Activated CD8-positive, alpha-beta memory T cell treated with anti-CD3 and anti-CD28 coated beads for 24 hours (primary cell): Measurements from ENCODE around the gene ERF.
"Not testable (repeated sequence)": the region's sequence is repeated elsewhere in the genome, so short reads cannot be mapped to it uniquely, and the experiment has no call there.

ENCODE experiments used
- DNase-seq: peaks from one replicate; pipeline ENCODE4 v3.0.0-alpha.2; 2020

ERF gene

GRCh38 chr19:42273407-42274064, 18.6 kb upstream of the ERF start:
- no peak for DNase-seq

DNA sequence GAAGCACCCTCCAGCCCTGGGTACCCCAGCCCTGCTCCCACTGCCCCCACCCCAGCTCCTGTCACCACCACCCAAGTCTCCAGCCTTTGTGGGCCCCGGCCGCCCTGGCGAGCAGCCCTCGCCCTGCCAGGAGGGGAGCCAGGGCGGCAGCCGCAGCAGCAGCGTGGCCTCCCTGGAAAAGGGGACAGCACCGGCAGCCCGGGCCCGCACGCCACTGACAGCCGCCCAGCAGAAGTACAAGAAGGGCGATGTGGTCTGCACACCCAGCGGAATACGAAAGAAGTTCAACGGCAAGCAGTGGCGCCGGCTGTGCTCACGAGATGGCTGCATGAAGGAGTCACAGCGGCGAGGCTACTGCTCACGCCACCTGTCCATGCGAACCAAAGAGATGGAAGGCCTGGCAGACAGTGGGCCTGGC, 18.1 kb upstream of the ERF start:
- DNase-seq, result no peak

DNA sequence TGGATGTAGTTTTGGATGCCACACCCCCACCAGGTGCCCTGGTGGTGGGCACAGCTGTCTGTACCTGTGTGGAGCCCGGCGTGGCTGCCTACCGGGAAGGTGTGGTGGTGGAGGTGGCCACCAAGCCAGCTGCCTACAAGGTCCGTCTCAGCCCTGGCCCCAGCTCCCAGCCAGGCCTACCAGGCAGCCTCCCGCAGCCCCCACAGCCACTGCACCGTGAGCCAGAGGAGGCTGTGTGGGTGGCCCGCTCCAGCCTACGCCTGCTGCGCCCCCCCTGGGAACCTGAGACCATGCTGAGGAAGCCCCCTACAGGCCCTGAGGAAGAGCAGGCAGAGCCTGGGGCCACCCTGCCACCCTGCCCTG, 17.6 kb upstream of the ERF start:
- no peak for DNase-seq

GRCh38 chr19:42271861-42272534, 17.1 kb upstream of the ERF start:
- no peak for DNase-seq

GRCh38 chr19:42271045-42271419, 16.1 kb upstream of the ERF start:
- no peak for DNase-seq

GRCh38 chr19:42270346-42271044, 15.6 kb upstream of the ERF start:
- DNase-seq, result peak; percentile 88

- DNase-seq, result no peak
Measured at GRCh38 chr19:42269478-42270345, 14.8 kb upstream of the ERF start.

DNA sequence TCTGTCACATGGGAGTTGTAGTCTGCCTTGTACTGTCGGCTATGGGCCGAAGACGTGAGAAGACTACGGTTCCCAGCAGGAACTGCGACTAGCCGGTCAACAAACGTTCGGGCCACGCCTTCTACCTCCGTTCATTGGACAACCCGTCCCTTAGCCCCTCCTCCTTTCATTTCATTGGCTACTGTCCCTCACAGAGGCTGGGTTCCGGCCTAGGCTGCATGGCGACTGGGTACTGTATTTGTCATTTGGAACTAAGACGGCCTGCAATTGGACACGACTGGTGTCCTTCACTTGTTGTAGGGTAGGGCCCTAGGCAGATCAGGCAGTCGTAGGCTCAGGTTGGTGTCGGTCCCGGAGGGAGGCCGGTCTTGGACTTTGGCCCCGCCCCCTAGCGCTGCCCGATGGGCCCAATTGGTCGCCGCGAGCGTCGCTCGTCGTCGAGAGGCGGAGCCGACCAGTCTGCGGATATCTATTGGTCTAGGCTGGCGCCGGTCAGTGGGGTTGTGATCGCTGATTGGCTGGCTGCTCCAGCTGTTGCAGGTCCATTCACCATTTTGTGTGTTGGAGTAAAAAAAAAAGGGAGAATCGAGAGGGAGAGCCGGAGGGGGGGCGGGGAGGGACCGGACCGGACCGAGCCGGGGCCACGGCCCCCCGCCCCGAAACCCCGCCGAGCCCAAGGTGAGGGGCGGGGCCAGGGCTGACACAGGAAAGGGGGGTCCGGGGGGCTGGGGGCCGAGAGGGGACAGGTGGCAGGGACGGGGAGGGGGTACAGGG, 14.0 kb upstream of the ERF start, which contains the start of gene CIC:
Gene CIC (plus strand): TSS at position 549 of the 774 bp plus-strand sequence. CDS start 2,532 bp downstream, outside the sequence.
- DNase-seq, result peak; percentile 99

GRCh38 chr19:42268142-42268703, 13.3 kb upstream of the ERF start:
- DNase-seq, result peak; percentile 99

DNA sequence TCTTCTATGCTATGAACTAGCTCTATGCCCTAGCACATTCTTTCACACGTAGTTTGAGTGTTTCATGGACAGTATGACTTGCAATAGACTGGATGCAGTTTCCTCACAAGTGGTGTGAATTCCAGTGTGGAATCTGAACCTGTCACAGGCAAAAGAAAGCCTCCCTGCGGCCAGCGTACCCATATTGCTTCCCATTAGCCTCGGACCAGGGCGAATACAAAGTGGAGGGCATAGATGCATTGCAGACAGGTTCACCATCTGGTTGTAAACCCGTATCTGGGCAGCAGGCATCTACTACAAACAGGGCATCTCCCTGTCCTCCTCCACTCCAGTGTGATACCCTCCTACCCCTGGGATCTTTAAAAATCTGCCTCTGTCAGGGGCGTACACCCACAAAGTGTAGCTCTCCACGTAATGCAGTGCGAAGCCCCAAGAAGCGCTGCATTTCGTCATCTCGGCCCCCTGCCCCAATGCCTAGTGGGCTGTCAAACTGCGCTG, 12.8 kb upstream of the ERF start:
- DNase-seq, result no peak

- DNase-seq, result not testable (repeated sequence)
Measured at GRCh38 chr19:42266928-42267603, 12.1 kb upstream of the ERF start.

DNA sequence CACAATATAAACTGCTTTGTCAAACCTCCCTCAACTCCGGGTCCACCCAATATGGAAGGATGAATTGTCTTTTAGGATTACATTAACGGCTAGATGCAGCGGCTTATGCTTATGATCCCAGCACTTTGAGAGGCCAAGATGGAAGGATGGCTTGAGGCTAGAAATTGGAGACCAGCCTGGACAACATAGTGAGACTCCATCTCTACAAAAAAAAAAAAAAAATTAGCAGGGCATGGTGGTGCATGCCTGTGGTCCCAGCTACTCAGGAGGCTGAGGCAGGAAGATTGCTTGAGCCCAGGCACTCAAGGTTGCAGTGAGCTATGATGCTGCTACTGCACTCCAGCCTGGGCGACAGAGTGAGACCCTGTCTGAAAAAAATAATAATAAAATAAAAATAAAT, 11.2 kb upstream of the ERF start:
- not testable (repeated sequence) for DNase-seq

DNA sequence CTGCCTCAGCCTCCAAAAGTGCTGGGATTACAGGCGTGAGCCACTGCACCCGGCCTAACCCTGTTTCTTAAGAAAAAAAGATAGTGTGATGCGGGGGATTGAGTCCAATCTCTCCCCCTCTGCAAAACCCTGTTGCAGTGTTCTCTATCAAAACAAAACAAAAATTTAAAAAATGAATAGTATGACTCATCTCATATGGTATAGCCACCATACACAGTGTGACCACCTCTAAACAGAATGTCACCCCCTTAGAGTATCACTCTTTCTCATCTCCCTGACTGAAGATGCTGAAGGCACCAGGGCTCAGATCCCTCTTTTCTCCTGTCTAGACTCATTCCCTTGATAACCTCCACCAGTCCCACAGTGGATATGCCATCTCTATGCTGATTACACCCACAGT, 6.8 kb upstream of the ERF start:
- DNase-seq, result no peak

GRCh38 chr19:42257842-42258241, 2.9 kb upstream of the ERF start:
- DNase-seq, result not testable (repeated sequence)

DNA sequence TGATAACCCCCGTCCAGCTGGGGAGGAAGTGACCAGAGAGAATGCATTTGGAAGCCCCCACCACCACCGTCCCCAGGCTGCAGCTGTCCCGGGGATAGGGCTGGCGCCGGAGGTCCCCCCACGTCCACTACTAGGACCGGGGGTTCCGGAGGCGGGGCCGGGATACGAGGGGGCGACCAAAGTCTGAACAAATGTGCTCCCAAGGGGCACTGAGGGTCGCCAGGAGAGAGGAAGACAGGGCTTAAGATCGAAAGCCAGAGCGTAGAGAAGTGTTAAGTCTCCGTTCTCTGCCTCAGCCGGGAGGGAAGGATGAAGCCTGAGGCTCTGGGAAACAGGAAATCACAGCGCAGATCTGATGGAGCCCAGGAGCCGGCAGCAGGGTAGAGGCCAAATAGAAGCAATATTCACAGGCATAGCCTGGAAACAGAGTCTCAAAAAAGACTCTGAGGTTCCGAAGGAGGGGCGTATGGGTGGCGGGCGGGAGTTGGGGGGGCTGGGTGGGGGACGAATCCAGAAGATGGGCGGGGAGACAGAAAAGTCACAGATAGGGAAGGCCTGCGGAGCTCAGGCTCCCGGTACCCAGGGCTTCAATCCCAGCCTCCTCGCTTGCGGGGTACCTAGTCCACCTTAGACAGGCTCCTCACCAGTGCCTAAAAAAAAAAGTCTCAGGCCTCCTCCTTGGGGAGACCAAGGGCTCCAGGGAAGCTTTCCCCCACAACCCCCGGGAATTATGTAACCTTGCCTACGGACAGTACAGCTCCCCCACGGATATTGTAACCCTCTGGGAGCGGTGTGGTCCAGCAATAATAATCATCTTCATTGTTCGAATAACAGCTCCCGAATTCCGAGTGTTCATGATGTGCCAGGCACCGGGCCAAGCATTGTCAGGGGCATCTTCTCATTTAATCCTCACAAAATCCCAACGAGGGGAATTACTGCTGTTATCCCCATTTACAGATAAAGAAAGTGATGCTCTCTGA, 1.1 kb upstream of the ERF start:
- DNase-seq, result no peak

DNA sequence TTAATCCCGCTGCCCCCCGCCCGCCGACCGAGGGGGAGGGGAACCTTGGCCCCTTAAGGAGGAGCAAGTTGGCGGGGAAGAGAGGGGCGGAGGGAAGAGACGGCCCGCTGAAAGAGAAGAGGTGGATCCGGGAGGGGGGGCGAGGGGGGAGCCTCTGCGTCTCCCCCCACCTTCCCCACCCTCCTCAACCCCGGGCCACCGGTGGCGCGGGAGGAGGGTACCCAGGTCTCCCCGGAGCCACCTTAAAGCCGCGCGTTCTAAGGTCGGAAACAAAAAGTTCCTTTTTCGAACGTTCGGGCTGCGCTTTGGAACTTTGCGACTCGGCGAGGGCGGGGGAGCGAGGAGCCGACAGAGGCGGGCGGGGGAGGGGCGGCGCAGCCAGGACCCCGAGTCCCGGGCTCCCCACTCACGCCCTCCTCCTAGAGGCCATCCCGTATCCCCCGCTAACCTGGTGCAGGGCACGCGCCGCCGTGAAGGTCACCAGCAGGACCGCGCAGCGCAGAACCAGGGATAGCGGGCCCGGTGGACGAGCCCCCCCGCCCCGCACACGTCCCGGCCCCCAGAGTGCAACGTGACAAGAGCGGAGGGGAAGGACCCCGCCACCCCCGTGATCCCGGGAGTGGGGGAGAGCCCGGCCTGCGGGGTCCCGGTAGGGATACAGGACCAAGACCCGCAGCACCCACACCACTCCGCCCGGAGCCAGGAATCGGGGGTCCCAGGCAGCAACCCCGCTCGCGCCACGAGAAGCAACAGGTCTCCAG, 659 bp downstream of the ERF start:
- DNase-seq, result peak; percentile 89

DNA sequence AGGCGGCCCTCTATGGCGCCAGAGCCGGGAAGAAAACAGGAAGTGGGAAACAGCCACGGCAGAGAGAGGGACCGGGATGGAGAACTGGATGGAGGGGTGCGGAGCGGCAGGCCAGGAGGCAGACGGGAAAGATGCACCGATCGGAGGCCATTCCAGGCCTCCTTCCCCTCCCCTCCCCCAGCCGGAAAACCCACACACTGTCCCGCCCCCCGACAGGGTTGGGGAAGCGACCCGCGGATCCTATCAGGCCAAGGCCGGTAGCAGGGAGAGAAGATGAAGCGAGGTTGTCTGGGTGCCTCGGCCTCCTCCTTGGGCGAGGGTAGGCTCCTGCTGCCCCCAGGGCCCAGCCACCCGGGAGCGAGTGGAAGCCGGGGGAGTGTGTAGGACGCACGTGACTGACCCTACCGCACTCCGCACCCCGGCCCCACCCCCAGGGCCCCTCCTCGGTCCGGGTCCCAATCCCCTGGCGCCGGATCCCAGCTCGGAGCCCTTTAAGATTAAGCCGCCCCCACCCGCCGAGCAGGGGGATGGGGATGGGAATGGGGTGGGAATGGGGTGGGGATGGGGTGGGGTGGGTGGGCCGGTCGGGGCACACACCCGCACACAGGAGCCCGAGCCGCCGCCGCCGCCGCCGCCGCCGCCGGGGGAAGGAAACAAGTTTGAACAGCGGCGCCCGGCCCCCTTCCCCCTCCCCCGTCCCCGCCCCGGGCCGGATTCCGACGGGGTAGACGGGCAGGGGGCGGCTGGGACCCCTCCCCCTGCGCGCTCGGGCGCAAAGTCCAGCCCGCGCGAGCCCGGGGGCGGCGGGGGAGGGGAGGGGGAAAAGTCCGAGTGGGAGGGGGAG, 1.5 kb downstream of the ERF start:
- peak; percentile 76 for DNase-seq
